ENCODE measurements around the gene RNF222.

Gene RNF222

GRCh38 chr17:8408371-8408770, 10.7 kb upstream of the RNF222 start:
- H3K9ac ChIP-seq (ENCODE audit: low read depth, low read length, poor library complexity, severe bottlenecking) = no peak overlapping the region
- peaks cover 4% of the 10 kb centered on the region for H3K4me1 ChIP-seq (ENCODE audit: insufficient read depth, low read length, poor library complexity, severe bottlenecking)
- no peaks in the 10 kb centered on the region for H3K27me3 ChIP-seq (ENCODE audit: insufficient read depth, low read length, poor library complexity, severe bottlenecking)
- no peak overlapping the region for H2AFZ ChIP-seq (ENCODE audit: low read length)
- no peaks in the 10 kb centered on the region for H3K9me2 ChIP-seq (replicated peaks; ENCODE audit: low read depth, low read length)
- H4K20me1 ChIP-seq (ENCODE audit: insufficient read depth, low read length, poor library complexity, severe bottlenecking) = no peaks in the 10 kb centered on the region
- no peak overlapping the region for H3K4me3 ChIP-seq (ENCODE audit: low read length, poor library complexity, severe bottlenecking)
- H3K79me2 ChIP-seq (ENCODE audit: insufficient read depth, low read length) = no peaks in the 10 kb centered on the region
- H3K9me3 ChIP-seq (ENCODE audit: insufficient read depth, low read depth, low read length) = no peaks in the 10 kb centered on the region
- no peak overlapping the region for H3K4me2 ChIP-seq (ENCODE audit: low read depth, low read length, poor library complexity, severe bottlenecking)
- no peak for TF ChIP-seq CTCF (conservative IDR thresholded peaks at IDR 0.05; ENCODE audit: low read length)
- TF ChIP-seq EZH2phosphoT487 (IDR thresholded peaks at IDR 0.05; ENCODE audit: borderline replicate concordance) = no peak
- no peaks in the 10 kb centered on the region for H3F3A ChIP-seq (ENCODE audit: low read depth)
- H3K36me3 ChIP-seq (ENCODE audit: insufficient read depth, low read length) = no peaks in the 10 kb centered on the region

- H3K4me2 ChIP-seq (ENCODE audit: low read depth, low read length, poor library complexity, severe bottlenecking) = no peak overlapping the region
- H2AFZ ChIP-seq (ENCODE audit: low read length) = no peak overlapping the region
- H3K4me1 ChIP-seq (ENCODE audit: insufficient read depth, low read length, poor library complexity, severe bottlenecking) = no peaks in the 10 kb centered on the region
- no peaks in the 10 kb centered on the region for H3K79me2 ChIP-seq (ENCODE audit: insufficient read depth, low read length)
- no peaks in the 10 kb centered on the region for H3K27me3 ChIP-seq (ENCODE audit: insufficient read depth, low read length, poor library complexity, severe bottlenecking)
- H4K20me1 ChIP-seq (ENCODE audit: insufficient read depth, low read length, poor library complexity, severe bottlenecking) = no peaks in the 10 kb centered on the region
- no peaks in the 10 kb centered on the region for H3K9me3 ChIP-seq (ENCODE audit: insufficient read depth, low read depth, low read length)
- H3K9ac ChIP-seq (ENCODE audit: low read depth, low read length, poor library complexity, severe bottlenecking) = no peak overlapping the region
- no peaks in the 10 kb centered on the region for H3F3A ChIP-seq (ENCODE audit: low read depth)
- H3K36me3 ChIP-seq (ENCODE audit: insufficient read depth, low read length) = no peaks in the 10 kb centered on the region
- TF ChIP-seq EZH2phosphoT487 (IDR thresholded peaks at IDR 0.05; ENCODE audit: borderline replicate concordance) = no peak
- no peak overlapping the region for H3K4me3 ChIP-seq (ENCODE audit: low read length, poor library complexity, severe bottlenecking)
- no peaks in the 10 kb centered on the region for H3K9me2 ChIP-seq (replicated peaks; ENCODE audit: low read depth, low read length)
These were observed 8.5 kb upstream of the RNF222 start for GRCh38 chr17:8406174-8406573.

GRCh38 chr17:8405499-8406016, 7.9 kb upstream of the RNF222 start:
- Histone ChIP-seq H3K79me2 (ENCODE audit: insufficient read depth, low read length) (no peaks in the 10 kb centered on the region), H2AFZ (ENCODE audit: low read length) (no peak overlapping the region), H3K9ac (ENCODE audit: low read depth, low read length, poor library complexity, severe bottlenecking) (no peak overlapping the region), H3K27me3 (ENCODE audit: insufficient read depth, low read length, poor library complexity, severe bottlenecking) (no peaks in the 10 kb centered on the region), H3F3A (ENCODE audit: low read depth) (no peaks in the 10 kb centered on the region), H3K4me2 (ENCODE audit: low read depth, low read length, poor library complexity, severe bottlenecking) (no peak overlapping the region), H4K20me1 (ENCODE audit: insufficient read depth, low read length, poor library complexity, severe bottlenecking) (no peaks in the 10 kb centered on the region), H3K9me2 (replicated peaks; ENCODE audit: low read depth, low read length) (no peaks in the 10 kb centered on the region), H3K36me3 (ENCODE audit: insufficient read depth, low read length) (no peaks in the 10 kb centered on the region), H3K9me3 (ENCODE audit: insufficient read depth, low read depth, low read length) (no peaks in the 10 kb centered on the region), H3K4me1 (ENCODE audit: insufficient read depth, low read length, poor library complexity, severe bottlenecking) (no peaks in the 10 kb centered on the region), H3K4me3 (ENCODE audit: low read length, poor library complexity, severe bottlenecking) (no peak overlapping the region)
- no peak for TF ChIP-seq EZH2phosphoT487 (IDR thresholded peaks at IDR 0.05; ENCODE audit: borderline replicate concordance)
- no peak for TF ChIP-seq CTCF (conservative IDR thresholded peaks at IDR 0.05; ENCODE audit: low read length)

- Histone ChIP-seq H3K9me3 (ENCODE audit: insufficient read depth, low read depth, low read length) (no peaks in the 10 kb centered on the region), H3K79me2 (ENCODE audit: insufficient read depth, low read length) (no peaks in the 10 kb centered on the region), H3K4me2 (ENCODE audit: low read depth, low read length, poor library complexity, severe bottlenecking) (no peak overlapping the region), H3F3A (ENCODE audit: low read depth) (no peaks in the 10 kb centered on the region), H2AFZ (ENCODE audit: low read length) (no peak overlapping the region), H3K9me2 (replicated peaks; ENCODE audit: low read depth, low read length) (no peaks in the 10 kb centered on the region), H3K4me1 (ENCODE audit: insufficient read depth, low read length, poor library complexity, severe bottlenecking) (no peaks in the 10 kb centered on the region), H3K9ac (ENCODE audit: low read depth, low read length, poor library complexity, severe bottlenecking) (no peak overlapping the region), H3K27me3 (ENCODE audit: insufficient read depth, low read length, poor library complexity, severe bottlenecking) (no peaks in the 10 kb centered on the region), H4K20me1 (ENCODE audit: insufficient read depth, low read length, poor library complexity, severe bottlenecking) (no peaks in the 10 kb centered on the region), H3K4me3 (ENCODE audit: low read length, poor library complexity, severe bottlenecking) (no peak overlapping the region), H3K36me3 (ENCODE audit: insufficient read depth, low read length) (no peaks in the 10 kb centered on the region)
- TF ChIP-seq EZH2phosphoT487 (IDR thresholded peaks at IDR 0.05; ENCODE audit: borderline replicate concordance) (no peak), CTCF (conservative IDR thresholded peaks at IDR 0.05; ENCODE audit: low read length) (no peak)
These were observed 5.4 kb upstream of the RNF222 start for GRCh38 chr17:8402921-8403536.

All from Loucy (cell line).